Smooth muscle cell of trachea (primary cell): Measurements from ENCODE around the gene TMEM69. TPM values are rescaled to one million over a fixed set of nuclear protein-coding genes. Genes with fewer than 3 reads are reported as not detected.

Experiments
- total RNA-seq: library from RNA; depleted of rRNA; stranded (reverse); fragments of >200 nt; gene quantifications from 2 replicates; pipeline ENCODE4 v1.2.1, GENCODE V29; 2014

The TMEM69 gene, protein sequence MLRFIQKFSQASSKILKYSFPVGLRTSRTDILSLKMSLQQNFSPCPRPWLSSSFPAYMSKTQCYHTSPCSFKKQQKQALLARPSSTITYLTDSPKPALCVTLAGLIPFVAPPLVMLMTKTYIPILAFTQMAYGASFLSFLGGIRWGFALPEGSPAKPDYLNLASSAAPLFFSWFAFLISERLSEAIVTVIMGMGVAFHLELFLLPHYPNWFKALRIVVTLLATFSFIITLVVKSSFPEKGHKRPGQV
- total RNA-seq, result 11.2 and 13.2 TPM in 2 replicates

DNA sequence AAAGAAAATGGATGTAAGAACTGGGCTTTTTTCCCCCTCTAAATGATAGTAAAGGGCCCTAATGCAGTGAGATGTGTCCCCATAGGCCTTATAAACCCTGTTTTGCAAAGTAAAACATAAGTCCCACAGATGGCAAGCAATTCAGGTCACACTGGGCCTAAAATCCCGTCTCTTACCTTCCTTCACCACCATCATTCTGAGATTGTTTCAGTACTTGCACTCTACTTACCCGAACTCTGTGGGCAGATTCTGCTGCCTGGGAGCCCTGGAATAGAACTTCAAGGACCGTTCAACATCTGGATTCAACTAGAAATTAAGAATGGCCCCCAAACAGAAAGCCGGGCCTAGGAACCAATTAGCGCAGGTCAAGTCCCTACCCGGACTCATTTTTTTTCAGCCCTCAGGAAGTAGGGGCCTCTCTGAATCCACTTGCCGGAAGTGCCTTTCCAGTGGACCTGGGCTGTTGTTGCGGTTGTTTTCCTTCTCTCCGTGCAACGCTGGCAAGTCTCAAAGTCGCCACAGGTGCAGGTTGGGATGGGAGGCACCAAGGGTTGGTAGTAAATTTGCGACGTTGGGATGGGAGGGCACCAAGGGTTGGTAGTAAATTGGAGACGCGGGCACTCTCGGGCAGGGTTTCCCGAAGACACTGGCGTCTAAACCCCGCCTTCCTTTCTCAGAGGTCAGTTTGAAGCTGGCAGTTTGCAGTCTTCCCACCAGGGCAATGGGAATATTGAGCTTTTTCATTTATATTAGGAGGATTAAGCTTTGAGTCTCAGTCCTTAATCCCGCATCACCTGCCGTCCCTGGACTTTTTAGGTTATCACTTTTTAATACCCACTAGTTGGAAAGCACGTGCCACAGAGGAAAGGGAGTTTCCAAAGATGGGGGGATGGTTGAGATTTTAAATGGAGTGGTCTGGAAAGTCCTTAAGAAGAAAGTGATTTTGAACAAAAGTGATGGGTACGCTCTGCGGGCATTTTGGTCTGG, at the start of gene TMEM69:
Gene TMEM69 (plus strand): TSS at position 428 of the 987 bp plus-strand sequence. CDS start 2,888 bp downstream, outside the sequence.

GRCh38 chr1:45686288-45687013, 1.5 kb upstream of the TMEM69 start, which contains the start of gene GPBP1L1:
TSS of gene GPBP1L1 (minus strand) at chr1:45686533. CDS start at chr1:45659087, 27,446 bp downstream.

Other genes starting within 250 kb of the TMEM69 start
- gene TESK2, start 197.0 kb upstream of the TMEM69 start, total RNA-seq, result 2.3 and 2.5 TPM in 2 replicates
- gene CCDC163, start 188.1 kb upstream of the TMEM69 start, total RNA-seq, result 0.50 and 0.73 TPM in 2 replicates
- 1.6 and 2.8 TPM in 2 replicates for gene MMACHC, start 187.9 kb upstream of the TMEM69 start, total RNA-seq
- gene PRDX1, start 166.3 kb upstream of the TMEM69 start, total RNA-seq, result 436 and 653 TPM in 2 replicates
- gene AKR1A1, start 137.4 kb upstream of the TMEM69 start, total RNA-seq, result 102 and 133 TPM in 2 replicates
- 23.0 and 60.4 TPM in 2 replicates for gene NASP, start 104.1 kb upstream of the TMEM69 start, total RNA-seq
- 0.99 and 1.6 TPM in 2 replicates for gene CCDC17, start 64.1 kb upstream of the TMEM69 start, total RNA-seq
- gene GPBP1L1, start 1.6 kb upstream of the TMEM69 start, total RNA-seq, result 73.3 and 98.5 TPM in 2 replicates
- 16.9 and 20.2 TPM in 2 replicates for gene IPP, start 62.5 kb downstream of the TMEM69 start, total RNA-seq
- gene MAST2, start 115.4 kb downstream of the TMEM69 start, total RNA-seq, result 21.7 and 29.8 TPM in 2 replicates